ENCODE results near the gene PER1.
"Not testable (repeated sequence)": the region's sequence is repeated elsewhere in the genome, so short reads cannot be mapped to it uniquely, and the experiment has no call there.

Gene PER1

GRCh38 chr17:8118769-8119580 lies 33.2 kb downstream of the PER1 start:
- peak; percentile 98 for DNase-seq

GRCh38 chr17:8117980-8118768 lies 34.0 kb downstream of the PER1 start, which contains the start of gene ALOXE3:
TSS of gene ALOXE3 (minus strand) at chr17:8118514. CDS start at chr17:8117990, 524 bp downstream.
- DNase-seq, result peak; percentile 75

DNA sequence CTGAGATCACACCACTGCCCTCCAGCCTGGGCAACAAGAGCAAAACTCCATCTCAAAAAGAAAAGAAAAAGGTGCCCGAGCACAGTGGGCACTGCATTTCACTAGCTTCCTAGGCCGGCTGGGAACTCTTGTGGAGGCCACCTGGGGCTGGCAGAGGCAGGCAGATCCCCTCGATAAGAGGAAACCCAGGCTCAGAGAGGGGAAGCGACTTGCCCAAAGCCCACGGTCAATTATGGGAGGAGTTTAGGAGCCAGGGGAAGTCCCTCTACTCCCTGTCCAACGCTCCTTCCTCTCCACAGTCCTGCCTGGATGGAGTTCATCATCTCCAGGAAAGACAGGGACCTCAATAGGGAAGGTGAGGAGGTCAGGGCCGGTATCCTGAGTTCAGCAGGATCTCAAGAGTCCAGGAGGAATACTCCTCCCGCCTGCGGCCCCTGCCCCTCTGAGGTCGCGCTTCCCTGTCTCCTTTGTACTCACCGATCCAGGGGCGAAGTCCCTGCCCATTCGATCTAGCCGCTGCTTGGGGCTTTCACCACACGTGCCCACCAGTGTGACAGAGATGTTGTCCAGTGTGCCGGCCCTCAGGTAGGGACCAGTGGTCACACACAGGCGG lies 34.7 kb downstream of the PER1 start:
- DNase-seq, result no peak

- no peak for DNase-seq
These were observed 35.4 kb downstream of the PER1 start for GRCh38 chr17:8116776-8117175.

- no peak for DNase-seq
These were observed 41.3 kb downstream of the PER1 start for GRCh38 chr17:8110907-8111306.

DNA sequence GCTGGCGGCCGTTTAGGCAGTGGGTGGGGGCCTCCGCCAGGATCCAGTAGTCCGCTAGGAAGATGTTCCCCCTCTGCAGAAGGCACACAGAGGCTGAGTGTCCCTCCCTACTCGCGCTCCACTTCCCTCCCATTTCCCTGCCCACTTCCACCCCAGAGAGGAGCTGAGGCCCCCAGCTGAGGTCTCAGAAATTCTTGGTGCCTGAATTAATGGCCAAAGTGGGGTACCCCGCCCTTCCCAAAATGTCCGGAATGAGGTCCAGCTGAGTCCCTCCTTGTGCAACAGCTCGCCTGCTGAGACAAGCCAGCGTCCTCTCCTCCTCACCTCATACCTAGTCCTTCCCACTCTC lies 41.8 kb downstream of the PER1 start:
- no peak for DNase-seq

DNA sequence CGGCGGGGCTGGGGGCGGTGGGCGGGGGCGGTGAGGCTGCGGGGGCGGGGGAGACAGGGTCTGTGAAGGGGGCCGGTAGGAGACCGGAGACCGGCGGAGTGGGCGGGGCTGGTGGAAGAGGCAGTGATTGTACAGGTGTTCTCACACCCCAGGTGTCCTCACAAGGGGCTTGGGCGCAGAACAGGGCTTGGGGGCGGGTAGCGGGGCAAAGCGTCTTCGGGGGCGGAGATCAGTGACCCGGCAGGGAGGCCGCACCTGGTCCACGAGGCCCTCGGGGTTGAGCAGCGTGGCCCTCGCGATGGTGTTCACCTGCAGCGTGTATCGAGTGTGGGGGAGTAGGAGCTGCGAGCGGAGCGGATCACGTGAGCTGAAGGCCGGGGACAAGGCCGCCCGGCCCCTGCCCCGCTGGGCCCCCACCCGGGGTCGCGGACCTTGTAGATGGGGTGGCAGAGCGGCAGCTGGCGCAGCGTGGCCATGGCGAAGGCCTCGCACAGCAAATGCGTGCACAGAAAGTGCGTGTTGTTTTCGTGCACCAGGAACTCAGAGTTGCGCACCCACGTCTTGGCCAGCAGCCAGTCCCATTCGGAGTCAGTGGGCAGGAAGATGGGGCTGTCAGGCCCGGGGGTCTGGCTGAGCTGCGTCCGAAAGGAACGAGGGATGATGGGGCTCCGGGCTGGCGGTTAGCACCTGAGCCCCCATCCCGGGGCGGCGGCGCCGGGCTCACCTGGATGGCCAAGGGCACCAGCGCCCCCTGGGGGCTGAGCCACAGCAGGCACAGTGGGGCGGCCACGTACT lies 42.3 kb downstream of the PER1 start:
- DNase-seq, result peak; percentile 77

DNA sequence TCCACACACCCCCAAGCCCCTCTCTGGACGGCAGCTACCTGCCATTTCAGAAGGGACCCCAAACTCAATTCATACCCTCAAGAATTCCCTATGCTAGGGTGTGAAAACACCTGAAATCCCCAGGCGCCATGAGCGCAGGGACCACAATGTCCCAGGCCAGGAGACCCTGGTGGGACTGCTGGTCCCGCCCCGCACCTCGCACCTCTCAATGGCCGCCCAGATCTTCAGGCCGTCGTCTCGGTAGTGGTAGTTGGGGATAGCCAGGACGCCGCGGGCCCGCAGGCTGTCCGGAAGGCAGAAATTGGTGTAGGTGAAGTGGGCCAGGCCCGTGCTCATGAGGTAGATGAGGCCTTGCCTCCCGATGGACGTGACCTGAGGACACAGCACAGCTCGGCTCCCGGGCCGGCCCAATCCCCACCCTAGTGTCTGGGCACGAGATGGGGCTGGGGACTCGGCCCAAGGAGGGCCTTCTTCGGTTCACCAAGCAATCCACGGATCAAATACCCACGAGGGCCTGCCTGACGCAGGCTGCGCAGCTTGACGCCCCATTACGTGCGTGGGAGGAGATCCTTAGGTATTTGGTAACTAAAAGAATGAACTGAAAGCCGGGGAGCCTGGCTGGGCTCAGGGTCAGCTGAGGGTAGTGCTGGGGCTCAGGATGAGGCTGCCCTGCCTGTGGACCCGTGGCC lies 43.1 kb downstream of the PER1 start:
- no peak for DNase-seq

- not testable (repeated sequence) for DNase-seq
These were observed 45.2 kb downstream of the PER1 start for GRCh38 chr17:8106980-8107379.

DNA sequence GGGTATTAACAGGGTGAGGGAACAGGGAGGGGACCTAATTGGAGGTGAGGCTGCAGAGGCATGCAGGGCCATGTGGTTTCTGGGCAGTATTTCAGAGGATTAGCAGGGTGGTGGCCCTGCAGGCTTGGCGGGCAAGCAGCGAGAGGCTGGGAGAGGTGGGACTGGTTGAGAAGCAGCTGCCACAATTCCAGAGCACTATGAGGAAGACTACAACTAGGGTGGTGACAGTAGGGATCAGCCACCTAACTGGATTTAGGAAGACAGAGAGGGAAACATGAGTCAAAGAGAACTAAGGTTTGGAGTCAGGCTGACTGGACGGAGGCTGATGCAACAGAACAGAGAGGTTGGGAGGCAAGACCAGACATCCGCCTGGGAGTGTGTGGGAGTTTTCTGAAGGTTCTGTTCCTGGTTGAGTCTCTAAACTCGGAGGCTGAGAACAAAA lies 46.2 kb downstream of the PER1 start:
- DNase-seq, result no peak

GRCh38 chr17:8104911-8105310 lies 47.3 kb downstream of the PER1 start:
- DNase-seq, result no peak

- DNase-seq, result no peak
These were observed 48.7 kb downstream of the PER1 start for GRCh38 chr17:8103549-8103948.

- no peak for DNase-seq
These were observed 50.5 kb downstream of the PER1 start for GRCh38 chr17:8101721-8102120.

DNA sequence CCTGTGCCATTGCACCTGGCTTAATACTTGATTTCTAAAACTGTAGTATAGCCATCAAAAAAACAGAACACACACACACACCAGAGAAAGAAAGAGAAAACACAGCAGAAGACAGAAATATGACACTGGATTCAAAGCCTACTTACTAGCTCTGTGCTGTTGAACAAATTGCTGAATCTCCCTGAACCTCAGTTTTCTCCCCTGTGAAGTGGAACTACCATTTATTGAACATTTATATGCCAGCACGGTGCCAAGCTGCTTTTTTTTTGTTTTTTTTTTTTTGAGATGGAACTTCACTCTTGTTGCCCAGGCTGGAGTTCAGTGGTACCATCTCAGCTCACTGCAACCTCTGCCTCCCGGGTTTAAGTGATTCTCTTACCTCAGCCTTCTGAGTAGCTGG lies 51.4 kb downstream of the PER1 start:
- DNase-seq, result no peak

DNA sequence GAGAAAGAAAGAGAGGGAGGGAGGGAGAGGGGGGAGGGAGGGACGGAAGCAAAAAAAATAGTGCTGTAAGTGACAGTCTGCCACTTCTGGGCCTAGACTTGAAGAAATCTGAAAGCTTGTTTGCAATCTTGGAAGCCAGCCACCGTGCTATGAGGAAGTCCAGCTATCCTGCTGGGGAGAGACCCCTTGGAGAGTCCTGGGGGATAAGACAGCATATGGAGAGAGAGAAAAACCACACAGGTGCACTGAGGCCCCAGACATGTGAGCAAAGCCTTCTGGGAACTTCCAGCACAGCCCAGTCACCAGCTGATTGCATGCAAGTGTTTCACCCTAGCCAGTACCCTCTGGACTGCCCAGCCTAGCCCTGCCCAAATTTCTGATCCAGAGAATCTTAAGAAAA lies 52.1 kb downstream of the PER1 start:
- no peak for DNase-seq

- no peak for DNase-seq
These were observed 55.7 kb downstream of the PER1 start for GRCh38 chr17:8096541-8096940.

GRCh38 chr17:8095361-8095760 lies 56.8 kb downstream of the PER1 start:
- DNase-seq, result no peak

- no peak for DNase-seq
These were observed 61.0 kb downstream of the PER1 start for GRCh38 chr17:8091033-8091687.
